ENCODE results near the gene NHLH2.

- TF ChIP-seq CTCF (IDR thresholded peaks at IDR 0.05) (no peak), EZH2 (IDR thresholded peaks at IDR 0.05; ENCODE audit: borderline replicate concordance, insufficient read depth, low read depth, low read length, poor library complexity, severe bottlenecking) (no peak)
Measured at GRCh38 chr1:115809847-115810246, 31.1 kb downstream of the NHLH2 start.
